C4-2B (cell line): Measurements from ENCODE around the gene PDE4D.

Experiments
- ZFX ChIP-seq: fragments of 450-650 bp; IDR thresholded peaks from 2 replicates; pipeline ENCODE4 v1.6.1; 2017
- TF ChIP-seq, protein P1 (sequence below): fragments of 450-650 bp; conservative IDR thresholded peaks from 2 replicates; pipeline ENCODE4 v1.5.1; 2017; ENCODE audit warnings: mild to moderate bottlenecking

DNA sequence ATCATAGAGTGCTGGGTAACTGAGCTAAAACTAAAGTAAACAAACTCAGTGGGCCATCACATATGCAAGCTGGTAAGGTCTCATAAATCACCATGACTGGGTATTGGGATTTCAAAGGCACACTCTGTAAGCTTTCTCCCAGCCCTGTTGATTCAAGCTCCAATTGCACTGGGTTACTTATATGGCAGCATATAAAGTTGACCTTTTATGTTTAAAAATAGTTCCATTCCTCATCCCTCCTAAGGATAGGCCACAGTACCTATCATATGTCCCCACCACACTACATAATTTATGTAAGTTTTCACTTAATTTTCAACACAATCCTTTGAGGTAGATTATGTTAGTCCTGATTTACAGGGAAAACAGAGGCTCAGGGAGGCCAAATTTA, 872.2 kb downstream of the PDE4D start:
- TF ChIP-seq, protein P1, sequence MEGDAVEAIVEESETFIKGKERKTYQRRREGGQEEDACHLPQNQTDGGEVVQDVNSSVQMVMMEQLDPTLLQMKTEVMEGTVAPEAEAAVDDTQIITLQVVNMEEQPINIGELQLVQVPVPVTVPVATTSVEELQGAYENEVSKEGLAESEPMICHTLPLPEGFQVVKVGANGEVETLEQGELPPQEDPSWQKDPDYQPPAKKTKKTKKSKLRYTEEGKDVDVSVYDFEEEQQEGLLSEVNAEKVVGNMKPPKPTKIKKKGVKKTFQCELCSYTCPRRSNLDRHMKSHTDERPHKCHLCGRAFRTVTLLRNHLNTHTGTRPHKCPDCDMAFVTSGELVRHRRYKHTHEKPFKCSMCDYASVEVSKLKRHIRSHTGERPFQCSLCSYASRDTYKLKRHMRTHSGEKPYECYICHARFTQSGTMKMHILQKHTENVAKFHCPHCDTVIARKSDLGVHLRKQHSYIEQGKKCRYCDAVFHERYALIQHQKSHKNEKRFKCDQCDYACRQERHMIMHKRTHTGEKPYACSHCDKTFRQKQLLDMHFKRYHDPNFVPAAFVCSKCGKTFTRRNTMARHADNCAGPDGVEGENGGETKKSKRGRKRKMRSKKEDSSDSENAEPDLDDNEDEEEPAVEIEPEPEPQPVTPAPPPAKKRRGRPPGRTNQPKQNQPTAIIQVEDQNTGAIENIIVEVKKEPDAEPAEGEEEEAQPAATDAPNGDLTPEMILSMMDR, result no peak
- no peak for TF ChIP-seq ZFX
